ENCODE measurements around the gene TTC22.

DNA sequence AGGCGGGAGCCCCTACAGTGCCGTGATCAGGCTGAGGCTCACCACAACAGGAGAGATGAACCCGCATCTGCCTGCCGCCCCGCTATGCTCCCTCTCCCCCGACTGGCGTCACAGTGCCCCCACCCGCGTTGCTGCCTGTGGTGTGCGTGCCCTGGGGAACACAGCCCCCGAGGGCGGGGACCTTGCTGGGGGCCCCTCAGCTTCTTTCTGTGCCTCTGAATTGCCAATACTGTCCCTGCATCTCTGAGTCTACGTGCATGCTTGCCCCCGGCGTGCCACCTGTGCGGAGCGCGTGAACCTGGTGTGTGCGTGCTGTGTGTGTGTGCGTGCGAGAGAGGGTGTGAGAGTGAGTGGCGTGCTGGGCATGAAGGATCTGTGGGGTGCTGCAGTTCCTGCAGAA, 47.1 kb downstream of the TTC22 start:
- TF ChIP-seq, protein P1, sequence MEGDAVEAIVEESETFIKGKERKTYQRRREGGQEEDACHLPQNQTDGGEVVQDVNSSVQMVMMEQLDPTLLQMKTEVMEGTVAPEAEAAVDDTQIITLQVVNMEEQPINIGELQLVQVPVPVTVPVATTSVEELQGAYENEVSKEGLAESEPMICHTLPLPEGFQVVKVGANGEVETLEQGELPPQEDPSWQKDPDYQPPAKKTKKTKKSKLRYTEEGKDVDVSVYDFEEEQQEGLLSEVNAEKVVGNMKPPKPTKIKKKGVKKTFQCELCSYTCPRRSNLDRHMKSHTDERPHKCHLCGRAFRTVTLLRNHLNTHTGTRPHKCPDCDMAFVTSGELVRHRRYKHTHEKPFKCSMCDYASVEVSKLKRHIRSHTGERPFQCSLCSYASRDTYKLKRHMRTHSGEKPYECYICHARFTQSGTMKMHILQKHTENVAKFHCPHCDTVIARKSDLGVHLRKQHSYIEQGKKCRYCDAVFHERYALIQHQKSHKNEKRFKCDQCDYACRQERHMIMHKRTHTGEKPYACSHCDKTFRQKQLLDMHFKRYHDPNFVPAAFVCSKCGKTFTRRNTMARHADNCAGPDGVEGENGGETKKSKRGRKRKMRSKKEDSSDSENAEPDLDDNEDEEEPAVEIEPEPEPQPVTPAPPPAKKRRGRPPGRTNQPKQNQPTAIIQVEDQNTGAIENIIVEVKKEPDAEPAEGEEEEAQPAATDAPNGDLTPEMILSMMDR (IDR thresholded peaks at IDR 0.05): no peak
- TF ChIP-seq POLR2A (IDR thresholded peaks at IDR 0.05): no peak
